GM13976 (cell line): ENCODE results near the gene KCNJ2.

Experiments
- DNase-seq: peaks from one replicate; pipeline ENCODE4 v3.0.0; 2012; ENCODE audit warnings: low spot score
- CTCF ChIP-seq: IDR thresholded peaks from 2 replicates; pipeline ENCODE4 v1.5.1; 2012; ENCODE audit warnings: borderline replicate concordance, mild to moderate bottlenecking; ENCODE audit not compliant: insufficient read depth; ENCODE audit errors: extremely low read depth, missing control alignments, control extremely low read depth
- in situ Hi-C: fragments of 300-500 bp; cut with MboI; formaldehyde crosslinking; loops from one replicate; pipeline ENCODE4 v1.12.0; 2022; ENCODE audit warnings: low sequenced_read_pairs, mixed read lengths, inconsistent platforms; ENCODE audit not compliant: unreplicated experiment

Gene KCNJ2

GRCh38 chr17:70157151-70157550 is 12.2 kb upstream of the KCNJ2 start:
- no peak for TF ChIP-seq CTCF
- no peak for DNase-seq
- in situ Hi-C loops = loop anchor here (25.0 kb wide), 1 partner anchor 405 kb away; no protein-coding TSS in a partner anchor

GRCh38 chr17:70158180-70158579 is 11.2 kb upstream of the KCNJ2 start:
- TF ChIP-seq CTCF = no peak
- in situ Hi-C loops = loop anchor here (25.0 kb wide), 1 partner anchor 404 kb away; no protein-coding TSS in a partner anchor
- DNase-seq = no peak

GRCh38 chr17:70158591-70158990 is 10.7 kb upstream of the KCNJ2 start:
- DNase-seq = no peak
- in situ Hi-C loops = loop anchor here (25.0 kb wide), 1 partner anchor 404 kb away; no protein-coding TSS in a partner anchor
- no peak for TF ChIP-seq CTCF

GRCh38 chr17:70159980-70160379 is 9.4 kb upstream of the KCNJ2 start:
- no peak for TF ChIP-seq CTCF
- in situ Hi-C loops = loop anchor here (25.0 kb wide), 1 partner anchor 402 kb away; no protein-coding TSS in a partner anchor

GRCh38 chr17:70161519-70161918 is 7.8 kb upstream of the KCNJ2 start:
- DNase-seq = no peak
- no peak for TF ChIP-seq CTCF
- in situ Hi-C loops = loop anchor here (25.0 kb wide), 1 partner anchor 401 kb away; no protein-coding TSS in a partner anchor

More at GRCh38 chr17:70159980-70160379, 9.4 kb upstream of the KCNJ2 start:
- DNase-seq = no peak

GRCh38 chr17:70165383-70165782 is 3.9 kb upstream of the KCNJ2 start:
- no peak for DNase-seq
- no peak for TF ChIP-seq CTCF
- in situ Hi-C loops = loop anchor here (25.0 kb wide), 1 partner anchor 397 kb away; no protein-coding TSS in a partner anchor

- DNase-seq = no peak
- no peak for TF ChIP-seq CTCF
- in situ Hi-C loops = loop anchor here (25.0 kb wide), 1 partner anchor 396 kb away; no protein-coding TSS in a partner anchor
Observed at GRCh38 chr17:70166615-70167014, 2.7 kb upstream of the KCNJ2 start.
